Activated T-helper 1 cell treated with anti-CD3 and anti-CD28 coated beads, Interleukin-12 subunit alpha, Interleukin-12 subunit beta, Interleukin-2, Interleukin-4 antibody, amounts not matched to agents 30 ng/mL and 10 ng/mL and 1 ng/mL, durations not matched to agents 14 hours and 24 hours and 36 hours (primary cell): ENCODE results near the gene KIT. TPM values are rescaled to one million over a fixed set of nuclear protein-coding genes. Genes with fewer than 3 reads are reported as not detected.

ENCODE experiments used
- DNase-seq: peaks from one replicate; pipeline ENCODE4 v3.0.0; 2021; ENCODE audit warnings: low spot score
- H3K27ac Mint-ChIP-seq: one replicate; pipeline ENCODE4 v1.8.0; 2021; ENCODE audit warnings: mild to moderate bottlenecking, mixed read lengths
- H3K27me3 Mint-ChIP-seq: one replicate; pipeline ENCODE4 v1.8.0; 2022; ENCODE audit warnings: mild to moderate bottlenecking, moderate library complexity, mixed read lengths; ENCODE audit not compliant: insufficient read depth
- H3K36me3 Mint-ChIP-seq: one replicate; pipeline ENCODE4 v1.8.0; 2021; ENCODE audit warnings: low read depth, mixed read lengths
- H3K4me1 Mint-ChIP-seq: one replicate; pipeline ENCODE4 v1.8.0; 2021; ENCODE audit warnings: low read depth, mixed read lengths
- H3K4me3 Mint-ChIP-seq: one replicate; pipeline ENCODE4 v1.8.0; 2021; ENCODE audit warnings: mild to moderate bottlenecking, moderate library complexity, mixed read lengths
- H3K9me3 Mint-ChIP-seq: one replicate; pipeline ENCODE4 v1.8.0; 2021; ENCODE audit warnings: mixed read lengths
- intact Hi-C: fragments of 100-400 bp; cut with micrococcal nuclease; formaldehyde crosslinking; loops from one replicate; pipeline ENCODE4 v1.15.1; 2024
- total RNA-seq: library from RNA; stranded (reverse); gene quantifications from 2 replicates; pipeline ENCODE4 v1.2.3, GENCODE V29; 2022

KIT gene
- total RNA-seq, 1 donor from 2014 or later = 0.41 TPM

DNA sequence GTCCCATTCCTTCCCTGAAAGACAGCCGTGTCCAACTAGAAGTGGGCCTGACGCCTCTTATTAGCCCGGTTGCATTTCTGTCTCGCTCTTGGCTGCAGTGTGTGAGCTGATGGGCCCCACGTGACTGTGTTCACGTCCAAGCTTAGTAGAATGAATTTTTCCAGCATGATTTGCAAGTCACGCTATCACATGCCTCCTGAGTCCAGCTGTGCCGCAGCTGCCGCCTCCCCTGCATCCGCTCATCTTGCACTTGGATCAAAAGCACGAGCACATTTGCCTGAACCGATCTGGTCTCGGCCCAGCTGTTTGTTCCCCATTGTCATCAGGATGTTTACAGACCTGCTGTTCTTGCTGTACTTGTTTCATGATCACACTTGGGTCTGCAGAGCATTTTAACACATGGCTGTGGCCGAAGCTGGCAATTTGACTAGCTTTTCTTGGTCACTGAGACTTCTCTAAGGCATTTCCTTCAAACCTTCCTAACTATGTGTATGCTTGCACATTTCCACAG is 126.5 kb downstream of the KIT start:
- intact Hi-C loops = no loop called here
- Mint-ChIP-seq H3K9me3 (no peaks in the 10 kb centered on the region), H3K36me3 (no peaks in the 10 kb centered on the region), H3K27ac (no peak overlapping the region), H3K4me1 (no peaks in the 10 kb centered on the region), H3K4me3 (no peak overlapping the region), H3K27me3 (no peaks in the 10 kb centered on the region)
- DNase-seq = no peak
